Lung microvascular endothelial cell (primary cell): Measurements from ENCODE around the gene SLC66A1. TPM values are rescaled to one million over a fixed set of nuclear protein-coding genes. Genes with fewer than 3 reads are reported as not detected.

Source experiments
- DNase-seq, 2 donors: peaks; one replicate each; pipeline versions ENCODE4 v3.0.0 to v3.0.0-alpha.2; 2010; ENCODE audit warnings: low read depth in 2 of 2
- total RNA-seq: library from RNA; depleted of rRNA; stranded (reverse); fragments of >200 nt; gene quantifications from 2 replicates; pipeline ENCODE4 v1.2.1, GENCODE V29; 2014

The SLC66A1 gene
- total RNA-seq, 1 donor from 2014 or later, result 12.3 TPM

DNA sequence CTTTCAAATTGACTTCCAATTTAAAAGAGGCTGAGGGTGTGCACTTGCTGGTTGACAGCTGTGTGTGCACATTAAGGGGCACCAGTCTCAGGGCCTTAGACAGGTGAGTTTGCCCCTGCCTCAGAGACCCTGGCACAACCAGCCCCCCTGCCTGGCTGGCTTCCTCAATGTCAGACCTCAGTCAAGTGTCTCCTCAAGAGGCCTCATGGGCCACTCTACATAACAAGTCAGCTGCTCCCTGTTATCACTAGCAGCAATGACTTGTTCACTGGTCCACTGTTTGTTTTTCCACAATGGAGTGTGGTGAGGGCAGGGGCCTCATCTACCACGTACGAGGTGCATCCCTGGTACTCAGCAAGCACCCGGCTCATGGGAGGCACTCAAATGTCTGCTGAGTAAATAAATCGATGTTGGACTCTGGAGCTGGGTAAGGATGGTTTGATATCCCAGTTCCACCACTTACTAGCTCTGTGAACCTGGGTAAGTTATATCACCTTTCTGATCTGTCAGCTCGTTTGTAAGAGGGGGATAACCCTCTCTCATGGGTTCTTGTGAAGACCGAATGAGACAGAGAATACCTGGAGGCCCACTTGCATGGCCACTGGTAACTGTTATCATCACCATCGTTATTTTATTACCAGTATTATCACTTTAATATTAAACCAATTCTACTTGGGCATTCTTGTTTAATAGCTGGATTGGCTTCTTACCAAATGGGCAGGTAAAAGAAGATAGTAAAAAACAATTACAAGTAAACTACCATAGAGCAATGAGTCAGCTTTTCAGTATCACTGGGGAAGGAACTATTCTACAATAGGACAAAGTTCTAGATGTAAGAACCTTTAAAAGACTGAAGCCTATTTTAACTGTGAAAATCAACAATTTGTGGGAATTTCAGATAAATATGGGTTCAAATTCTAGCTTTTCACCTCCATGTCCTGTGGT, 64.6 kb downstream of the SLC66A1 start:
- DNase-seq, result no peak

DNA sequence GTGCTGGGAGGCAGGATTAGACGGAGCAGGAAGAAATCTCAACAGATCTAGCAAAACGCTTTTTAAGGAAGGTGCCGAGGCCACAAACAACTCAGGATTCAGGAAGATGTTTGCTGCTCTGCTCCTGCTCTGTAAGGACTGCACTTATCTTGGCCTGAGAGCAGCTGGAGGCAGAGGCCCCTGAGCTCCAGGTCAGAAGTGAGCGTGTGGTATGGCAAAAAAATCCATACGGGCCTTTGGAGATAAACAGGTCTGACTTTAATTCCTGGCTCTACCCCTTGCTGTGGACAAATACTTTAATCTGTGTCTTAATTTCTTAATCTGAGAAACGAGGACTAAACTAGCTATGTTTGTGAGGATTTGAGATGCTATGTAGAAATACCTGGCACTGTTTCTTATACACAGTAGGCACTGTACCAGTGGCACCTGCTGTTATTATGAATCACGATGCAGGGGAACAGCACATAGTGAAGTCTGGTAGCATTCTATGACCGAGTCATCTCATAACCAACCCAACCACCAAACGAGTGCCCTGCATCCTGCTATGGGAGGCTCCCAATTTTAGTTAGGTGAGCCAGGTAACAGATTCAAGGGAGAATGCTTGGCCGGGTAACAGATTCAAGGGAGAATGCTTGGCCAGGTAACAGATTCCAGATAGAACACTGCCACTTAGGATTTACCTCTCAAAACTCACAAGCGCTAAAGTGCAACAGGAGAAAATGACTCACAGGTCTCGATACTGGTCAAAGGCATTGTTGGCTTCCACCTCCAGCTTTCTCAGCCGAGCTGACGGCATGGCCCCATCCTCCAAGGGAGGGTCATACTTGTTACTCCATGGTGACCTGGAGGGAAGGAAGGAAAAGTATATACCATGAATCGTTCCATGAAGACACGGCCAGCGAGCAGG, 65.9 kb downstream of the SLC66A1 start:
- DNase-seq, result no peak

Other genes with a start within 250 kb of the SLC66A1 start
- 66.3 and 71.4 TPM in 2 replicates for gene UBR4, start 102.1 kb upstream of the SLC66A1 start, total RNA-seq
- gene EMC1, start 60.8 kb upstream of the SLC66A1 start, total RNA-seq, result 39.4 and 43.3 TPM in 2 replicates
- 16.7 and 17.0 TPM in 2 replicates for gene MRTO4, start 60.5 kb upstream of the SLC66A1 start, total RNA-seq
- under 0.01 and 0.22 TPM in 2 replicates for gene AKR7A3, start 23.6 kb upstream of the SLC66A1 start, total RNA-seq
- gene AKR7A2, start 182 bp upstream of the SLC66A1 start, total RNA-seq, result 42.1 and 48.6 TPM in 2 replicates
- gene CAPZB, start 173.2 kb downstream of the SLC66A1 start, total RNA-seq, result 104 and 109 TPM in 2 replicates